ENCODE results near the gene ZSCAN9. TPM values are rescaled to one million over a fixed set of nuclear protein-coding genes. Genes with fewer than 3 reads are reported as not detected.

The ZSCAN9 gene
- total RNA-seq, 4 donors from 2014 or later: 3.7 to 6.5 (median 4.3) TPM

DNA sequence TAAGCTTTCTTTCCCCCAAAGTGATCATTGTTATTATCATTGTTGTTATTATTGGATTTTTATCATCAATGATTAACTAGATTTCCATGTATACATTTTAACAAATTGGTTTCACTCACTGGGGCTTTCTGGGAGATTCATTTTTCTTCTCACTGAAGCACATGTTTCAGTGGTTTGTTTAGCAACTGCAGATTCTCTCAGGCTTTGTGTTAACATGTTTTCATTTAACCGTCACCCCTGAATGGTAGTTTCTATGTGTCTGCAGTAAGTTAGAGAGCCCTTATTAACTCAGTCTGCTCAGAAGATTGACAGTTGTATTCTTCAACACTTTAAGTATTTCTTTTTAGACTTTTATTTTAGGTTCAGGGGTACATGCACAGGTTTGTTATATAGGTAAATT lies 14.6 kb downstream of the ZSCAN9 start:
- DNase-seq: no peak
- intact Hi-C loops (cut with DNase I; ENCODE audit: low total_unique reads) (no loop called here), in situ Hi-C loops (cut with MboI; ENCODE audit: low sequenced_read_pairs in 4 of 4) (no loop called here)
- ATAC-seq: no peak
- H3K9me3 ChIP-seq: no peaks in the 10 kb centered on the region
- H3K4me1 ChIP-seq: no peaks in the 10 kb centered on the region
- no peak for TF ChIP-seq POLR2A (IDR thresholded peaks at IDR 0.05)
- TF ChIP-seq, protein P1, sequence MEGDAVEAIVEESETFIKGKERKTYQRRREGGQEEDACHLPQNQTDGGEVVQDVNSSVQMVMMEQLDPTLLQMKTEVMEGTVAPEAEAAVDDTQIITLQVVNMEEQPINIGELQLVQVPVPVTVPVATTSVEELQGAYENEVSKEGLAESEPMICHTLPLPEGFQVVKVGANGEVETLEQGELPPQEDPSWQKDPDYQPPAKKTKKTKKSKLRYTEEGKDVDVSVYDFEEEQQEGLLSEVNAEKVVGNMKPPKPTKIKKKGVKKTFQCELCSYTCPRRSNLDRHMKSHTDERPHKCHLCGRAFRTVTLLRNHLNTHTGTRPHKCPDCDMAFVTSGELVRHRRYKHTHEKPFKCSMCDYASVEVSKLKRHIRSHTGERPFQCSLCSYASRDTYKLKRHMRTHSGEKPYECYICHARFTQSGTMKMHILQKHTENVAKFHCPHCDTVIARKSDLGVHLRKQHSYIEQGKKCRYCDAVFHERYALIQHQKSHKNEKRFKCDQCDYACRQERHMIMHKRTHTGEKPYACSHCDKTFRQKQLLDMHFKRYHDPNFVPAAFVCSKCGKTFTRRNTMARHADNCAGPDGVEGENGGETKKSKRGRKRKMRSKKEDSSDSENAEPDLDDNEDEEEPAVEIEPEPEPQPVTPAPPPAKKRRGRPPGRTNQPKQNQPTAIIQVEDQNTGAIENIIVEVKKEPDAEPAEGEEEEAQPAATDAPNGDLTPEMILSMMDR (IDR thresholded peaks at IDR 0.05 in 4 of 5, conservative IDR thresholded peaks at IDR 0.05 in 1 of 5): no peak
- H3K27me3 ChIP-seq: no peaks in the 10 kb centered on the region
- H3K4me3 ChIP-seq: no peak overlapping the region
- no peak overlapping the region for H3K27ac ChIP-seq
- peaks cover 2 to 14% of the 10 kb centered on the region in 2 donors for H3K36me3 ChIP-seq

DNA sequence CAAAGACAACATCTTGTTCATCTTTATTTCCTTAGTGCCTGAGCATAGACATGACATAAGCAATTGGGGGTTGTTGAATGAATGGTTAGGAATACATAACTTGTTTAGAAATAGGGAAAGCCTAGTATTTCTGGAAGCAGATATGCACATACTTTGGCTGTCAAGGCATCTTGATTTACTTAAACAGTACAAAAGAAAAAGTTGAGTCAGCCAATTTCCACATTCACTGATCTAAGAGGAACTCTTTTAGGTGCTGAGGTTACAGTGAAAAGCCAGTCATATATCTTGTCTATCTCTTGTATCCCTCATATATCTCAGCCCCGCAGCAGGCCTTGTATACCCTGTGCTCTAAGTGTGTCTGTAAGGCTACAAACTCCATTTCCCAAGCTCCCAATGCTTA lies 15.4 kb downstream of the ZSCAN9 start:
- Histone ChIP-seq H3K4me3 (no peak overlapping the region), H3K9me3 (no peaks in the 10 kb centered on the region), H3K27ac (no peak overlapping the region), H3K36me3 (peaks cover 2 to 18% of the 10 kb centered on the region in 2 donors), H3K4me1 (no peaks in the 10 kb centered on the region), H3K27me3 (no peaks in the 10 kb centered on the region)
- ATAC-seq: no peak
- DNase-seq: no peak
- intact Hi-C loops (cut with DNase I; ENCODE audit: low total_unique reads) (no loop called here), in situ Hi-C loops (cut with MboI; ENCODE audit: low sequenced_read_pairs in 4 of 4) (no loop called here)
- TF ChIP-seq, protein P1 (IDR thresholded peaks at IDR 0.05 in 4 of 5, conservative IDR thresholded peaks at IDR 0.05 in 1 of 5): no peak
- TF ChIP-seq POLR2A (IDR thresholded peaks at IDR 0.05): no peak

DNA sequence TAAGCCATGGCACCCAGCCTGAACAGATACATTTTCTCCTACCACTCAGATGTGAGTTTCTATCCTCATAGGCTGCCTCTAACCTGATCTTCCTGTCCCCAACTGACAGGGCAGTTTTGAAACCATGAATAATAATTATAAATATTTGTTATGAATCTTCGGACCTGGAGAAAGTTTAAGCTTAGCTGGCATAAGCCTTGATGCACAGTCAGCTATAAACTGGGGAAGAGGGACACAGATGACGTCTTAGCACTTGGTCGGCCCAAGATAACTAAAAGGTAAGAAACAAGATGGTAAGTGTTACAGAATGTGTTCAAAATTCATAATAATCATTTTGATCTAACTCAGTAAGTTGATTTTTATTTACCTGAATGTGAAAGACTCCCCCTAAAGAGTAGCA lies 18.9 kb downstream of the ZSCAN9 start:
- H3K4me1 ChIP-seq: no peaks in the 10 kb centered on the region

DNA sequence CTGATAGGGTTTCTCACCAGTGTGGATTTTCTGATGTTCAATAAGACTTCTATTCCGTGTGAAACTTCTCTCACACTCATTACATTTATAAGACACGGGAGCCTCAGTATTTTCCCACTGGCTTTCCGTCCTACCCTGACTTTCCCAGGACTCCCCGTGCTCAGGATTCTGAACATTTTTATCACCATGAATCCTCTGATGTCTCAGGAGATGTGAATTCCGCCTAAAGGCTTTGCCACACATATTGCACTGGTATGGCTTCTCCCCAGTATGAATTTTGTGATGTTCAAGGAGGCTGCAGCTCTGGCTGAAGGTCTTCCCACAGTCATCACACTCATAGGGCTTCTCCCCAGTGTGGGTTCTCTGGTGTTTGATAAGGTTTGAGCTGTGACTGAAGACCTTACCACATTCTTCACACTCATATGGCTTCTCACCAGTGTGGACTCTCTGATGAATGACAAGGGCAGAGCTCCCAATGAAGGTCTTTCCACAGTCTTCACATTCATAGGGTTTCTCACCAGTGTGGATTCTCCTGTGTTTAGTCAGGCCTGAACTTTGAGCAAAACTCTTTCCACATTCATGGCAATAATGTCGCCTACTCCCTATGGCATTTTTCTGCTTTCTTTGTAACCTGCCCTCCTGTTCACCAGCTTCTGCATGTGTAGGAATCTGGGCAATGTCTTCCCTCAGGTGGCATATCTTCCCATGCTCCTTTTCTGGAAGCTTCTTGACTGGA lies 20.3 kb downstream of the ZSCAN9 start:
- Histone ChIP-seq H3K27ac (no peak overlapping the region), H3K27me3 (no peaks in the 10 kb centered on the region), H3K4me1 (no peaks in the 10 kb centered on the region), H3K4me3 (no peak overlapping the region), H3K9me3 (no peaks in the 10 kb centered on the region), H3K36me3 (peaks cover 2 to 42% of the 10 kb centered on the region in 2 donors)
- TF ChIP-seq, protein P1 (IDR thresholded peaks at IDR 0.05 in 4 of 5, conservative IDR thresholded peaks at IDR 0.05 in 1 of 5): no peak
- TF ChIP-seq POLR2A (IDR thresholded peaks at IDR 0.05): no peak
- DNase-seq (no peak), ATAC-seq (no peak)
- intact Hi-C loops (cut with DNase I; ENCODE audit: low total_unique reads) (no loop called here), in situ Hi-C loops (cut with MboI; ENCODE audit: low sequenced_read_pairs in 4 of 4) (no loop called here)

More for the DNA sequence above, 18.9 kb downstream of the ZSCAN9 start:
- no peak for ATAC-seq
- Histone ChIP-seq H3K27ac (no peak overlapping the region), H3K4me3 (no peak overlapping the region), H3K36me3 (peaks cover 2 to 42% of the 10 kb centered on the region in 2 donors), H3K9me3 (no peaks in the 10 kb centered on the region), H3K27me3 (no peaks in the 10 kb centered on the region)
- DNase-seq: no peak
- in situ Hi-C loops (cut with MboI; ENCODE audit: low sequenced_read_pairs in 4 of 4) (no loop called here), intact Hi-C loops (cut with DNase I; ENCODE audit: low total_unique reads) (no loop called here)
- TF ChIP-seq, protein P1 (IDR thresholded peaks at IDR 0.05 in 4 of 5, conservative IDR thresholded peaks at IDR 0.05 in 1 of 5): no peak
- no peak for TF ChIP-seq POLR2A (IDR thresholded peaks at IDR 0.05)

All from gastrocnemius medialis (tissue), 4 donors.